OCI-M2 (cell line): ENCODE results near the gene RGS19.
"Not testable (repeated sequence)": the region's sequence is repeated elsewhere in the genome, so short reads cannot be mapped to it uniquely, and the experiment has no call there.

ENCODE experiments used
- DNase-seq: peaks from one replicate; lab custom pipeline; 2025; ENCODE audit not compliant: unreplicated experiment; lab: John Stamatoyannopoulos, UW

Gene RGS19

DNA sequence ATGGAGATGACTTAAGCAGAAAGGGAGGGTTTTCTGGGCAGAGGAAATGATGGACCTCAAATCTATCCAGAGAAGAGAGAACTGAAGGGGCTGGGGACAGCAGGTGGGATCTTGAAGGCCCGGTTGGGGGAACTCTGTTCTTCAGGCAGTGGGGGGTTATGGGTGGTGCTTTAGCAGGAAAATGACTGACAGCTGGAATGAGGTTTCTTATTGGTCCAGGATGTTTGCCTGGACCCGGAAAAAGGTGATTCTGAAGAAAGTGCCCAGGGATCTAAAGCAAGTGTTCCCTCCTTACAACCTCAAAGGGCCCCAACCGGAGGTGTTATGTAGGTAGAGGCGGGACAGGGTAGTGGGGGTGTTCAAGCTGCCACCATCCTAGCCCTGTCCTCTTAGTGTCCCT is 16.1 kb upstream of the RGS19 start:
- DNase-seq, result no peak

DNA sequence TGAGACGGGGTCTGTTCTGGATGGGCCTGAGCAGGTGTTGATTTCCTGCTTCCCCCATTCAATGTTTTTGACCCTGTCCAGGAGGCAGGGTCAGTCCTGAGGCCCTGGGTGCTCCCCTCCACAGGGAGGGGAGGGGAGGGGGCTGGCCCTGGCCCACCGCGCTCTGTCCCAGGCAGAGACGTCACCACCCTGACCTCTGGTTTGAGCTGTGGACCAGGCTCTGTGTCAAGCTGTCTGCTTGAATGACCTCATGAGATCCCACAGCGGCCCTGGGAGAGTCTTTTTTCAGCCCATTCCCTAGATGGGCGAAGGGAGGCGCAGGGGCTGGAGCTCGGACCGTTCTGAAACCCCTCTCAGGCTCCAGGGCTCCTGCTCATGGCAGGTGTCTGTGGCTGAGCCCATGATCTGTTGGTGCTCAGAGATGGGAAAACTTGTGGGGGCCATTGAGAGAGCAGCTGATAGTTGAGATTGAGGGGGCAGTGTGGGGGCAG is 13.7 kb upstream of the RGS19 start:
- DNase-seq, result no peak

DNA sequence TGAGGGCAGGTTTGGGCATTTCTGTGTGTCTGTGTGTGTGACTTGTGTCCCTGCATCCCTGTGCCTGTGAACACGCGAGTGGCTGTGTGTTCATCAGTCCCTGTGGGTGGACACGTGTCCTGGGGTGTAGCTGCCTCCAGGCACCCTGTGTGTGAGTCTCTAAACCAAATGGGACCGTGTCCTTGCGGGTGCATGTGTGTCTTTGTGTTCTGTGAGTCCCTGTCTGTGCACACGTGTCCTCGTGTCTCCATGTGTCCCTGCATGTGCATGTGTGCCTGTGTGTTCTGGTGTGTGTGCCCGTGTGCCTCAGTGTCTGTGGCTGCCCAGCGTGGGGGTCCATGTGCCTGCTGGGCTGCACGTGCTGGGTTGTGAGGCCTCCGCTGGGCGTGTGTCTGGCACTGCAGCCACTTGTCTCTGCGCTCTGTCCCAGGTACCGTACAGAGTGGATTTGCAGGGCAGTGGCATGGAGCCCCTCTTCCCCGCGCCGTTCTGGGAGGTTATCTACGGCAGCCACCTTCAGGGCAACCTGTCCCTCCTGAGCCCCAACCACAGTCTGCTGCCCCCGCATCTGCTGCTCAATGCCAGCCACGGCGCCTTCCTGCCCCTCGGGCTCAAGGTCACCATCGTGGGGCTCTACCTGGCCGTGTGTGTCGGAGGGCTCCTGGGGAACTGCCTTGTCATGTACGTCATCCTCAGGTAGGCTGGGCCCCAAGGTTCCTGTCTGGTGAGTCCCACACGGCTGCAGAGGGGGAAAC is 13.1 kb upstream of the RGS19 start:
- DNase-seq, result no peak

DNA sequence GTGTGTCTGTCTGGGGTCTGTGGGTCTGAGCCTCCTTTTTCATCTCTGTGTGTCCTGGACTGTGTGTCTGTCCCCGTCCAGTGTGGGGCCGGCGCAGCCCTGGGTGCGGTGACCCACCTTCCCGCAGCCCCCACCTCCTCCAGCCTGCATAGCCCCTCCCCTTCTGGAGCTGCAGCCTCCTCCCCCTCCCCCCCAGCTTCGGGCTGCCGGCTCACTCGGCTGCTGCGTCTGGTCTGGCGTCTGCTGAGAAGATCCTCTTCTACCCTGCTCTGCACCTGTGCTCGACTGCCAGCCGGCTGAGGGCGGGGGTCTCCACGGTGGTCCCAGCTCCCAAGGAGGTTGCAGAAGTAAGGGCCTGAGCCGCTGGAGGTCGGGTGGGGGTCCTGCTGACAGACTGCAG is 12.5 kb upstream of the RGS19 start:
- no peak for DNase-seq

DNA sequence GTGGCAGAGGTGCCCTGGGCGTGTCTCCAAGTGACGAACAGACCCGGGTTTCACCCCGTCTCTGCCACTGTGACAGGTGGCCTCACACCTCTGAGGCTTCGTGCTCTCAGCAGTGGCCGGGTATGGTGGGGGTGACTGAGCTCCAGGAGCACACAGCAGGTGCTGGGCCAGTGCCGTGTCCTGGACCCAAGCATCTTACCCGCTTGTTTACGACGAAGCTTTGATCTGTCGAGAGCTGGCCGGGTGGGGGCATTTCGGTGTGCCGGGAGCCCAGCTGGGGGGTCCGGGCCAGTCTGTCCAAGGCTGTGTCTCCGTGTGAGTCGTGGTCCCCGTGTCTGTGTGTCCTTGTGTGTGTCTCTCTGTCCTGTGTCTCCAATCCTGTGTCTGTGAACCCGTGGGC is 12.0 kb upstream of the RGS19 start:
- DNase-seq, result no peak

DNA sequence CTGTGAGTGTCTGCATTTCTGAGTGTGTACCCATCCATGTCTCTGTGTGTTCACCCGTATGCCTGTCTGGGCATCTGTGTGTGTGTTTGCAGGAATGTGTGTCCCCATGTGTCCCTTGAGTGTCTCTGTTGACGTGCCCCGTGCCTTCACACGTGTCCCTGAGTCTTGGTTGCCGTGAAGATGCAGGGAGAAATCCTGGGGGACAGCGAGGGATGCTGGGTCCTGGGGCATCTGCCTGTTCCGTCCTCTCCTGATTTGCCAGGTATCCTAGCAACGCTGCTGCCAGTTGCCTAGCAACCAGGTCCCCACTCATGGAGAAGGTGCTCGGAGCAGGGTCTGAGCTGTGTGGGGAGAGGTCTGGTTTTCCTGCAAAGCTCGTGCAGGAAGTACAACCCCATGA is 10.8 kb upstream of the RGS19 start:
- no peak for DNase-seq

DNA sequence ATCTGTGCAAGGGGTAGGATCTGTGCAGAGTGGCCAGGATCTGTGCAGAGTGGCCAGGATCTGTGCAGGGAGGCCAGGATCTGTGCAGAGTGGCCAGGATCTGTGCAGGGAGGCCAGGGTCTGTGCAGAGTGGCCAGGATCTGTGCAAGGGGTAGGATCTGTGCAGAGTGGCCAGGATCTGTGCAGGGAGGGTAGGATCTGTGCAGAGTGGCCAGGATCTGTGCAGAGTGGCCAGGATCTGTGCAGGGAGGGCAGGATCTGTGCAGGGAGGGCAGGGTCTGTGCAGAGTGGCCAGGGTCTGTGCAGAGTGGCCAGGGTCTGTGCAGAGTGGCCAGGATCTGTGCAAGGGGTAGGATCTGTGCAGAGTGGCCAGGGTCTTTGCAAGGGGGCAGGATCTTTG is 9.3 kb upstream of the RGS19 start:
- DNase-seq, result not testable (repeated sequence)

DNA sequence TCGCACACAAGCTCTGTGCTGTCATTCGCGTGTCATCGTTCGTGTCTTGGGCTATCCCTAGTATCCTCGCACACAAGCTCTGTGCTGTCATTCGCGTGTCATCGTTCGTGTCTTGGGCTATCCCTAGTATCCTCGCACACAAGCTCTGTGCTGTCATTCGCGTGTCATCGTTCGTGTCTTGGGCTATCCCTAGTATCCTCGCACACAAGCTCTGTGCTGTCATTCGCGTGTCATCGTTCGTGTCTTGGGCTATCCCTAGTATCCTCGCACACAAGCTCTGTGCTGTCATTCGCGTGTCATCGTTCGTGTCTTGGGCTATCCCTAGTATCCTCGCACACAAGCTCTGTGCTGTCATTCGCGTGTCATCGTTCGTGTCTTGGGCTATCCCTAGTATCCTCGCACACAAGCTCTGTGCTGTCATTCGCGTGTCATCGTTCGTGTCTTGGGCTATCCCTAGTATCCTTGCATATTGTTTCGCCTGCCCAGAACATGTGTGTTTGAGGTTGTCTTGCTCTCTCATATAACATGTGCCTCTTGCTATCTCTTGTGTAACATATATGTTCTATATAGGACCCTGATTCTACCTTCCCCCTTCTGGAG is 8.0 kb upstream of the RGS19 start:
- not testable (repeated sequence) for DNase-seq

DNA sequence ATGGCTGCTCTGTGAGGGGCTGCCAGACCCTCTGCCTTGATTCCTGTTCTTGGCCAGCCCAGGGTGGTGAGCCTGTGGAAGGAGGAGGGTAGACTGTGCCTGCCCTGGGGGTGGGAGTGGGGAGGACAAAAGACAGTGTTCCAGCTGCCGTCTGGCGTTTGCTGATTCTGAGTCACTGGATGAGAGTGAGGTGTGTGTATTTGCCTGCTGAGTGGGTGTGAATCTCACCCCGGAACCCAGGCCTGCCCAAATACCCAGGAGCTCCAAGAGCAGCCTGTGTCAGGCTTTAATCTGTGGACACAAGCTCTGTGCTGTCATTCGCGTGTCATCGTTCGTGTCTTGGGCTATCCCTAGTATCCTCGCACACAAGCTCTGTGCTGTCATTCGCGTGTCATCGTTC is 7.5 kb upstream of the RGS19 start:
- DNase-seq, result no peak

DNA sequence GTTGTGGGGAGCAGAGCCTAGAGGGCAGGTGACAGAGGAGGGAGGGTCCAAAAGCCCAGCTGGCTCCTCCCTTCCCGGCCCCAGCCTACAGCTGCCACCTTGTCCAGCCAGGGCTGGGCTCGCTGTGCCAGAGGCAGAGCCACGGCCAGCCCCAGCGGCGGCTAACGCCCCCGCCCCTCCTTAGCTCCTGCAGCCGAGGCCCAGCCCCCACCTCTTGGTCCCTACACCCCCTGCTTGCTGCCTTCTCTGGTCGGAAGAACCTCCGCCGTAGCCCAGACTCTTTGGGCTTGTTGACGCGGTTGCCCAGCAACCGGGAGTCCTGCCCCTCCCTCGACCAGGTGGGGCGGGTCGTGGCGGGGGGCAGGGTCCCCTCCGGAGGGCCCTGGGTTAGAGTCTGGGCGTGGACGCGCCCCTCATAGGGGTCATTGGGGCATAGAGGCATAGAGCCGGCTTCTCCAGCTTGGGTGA is 5.4 kb upstream of the RGS19 start:
- DNase-seq, result no peak

DNA sequence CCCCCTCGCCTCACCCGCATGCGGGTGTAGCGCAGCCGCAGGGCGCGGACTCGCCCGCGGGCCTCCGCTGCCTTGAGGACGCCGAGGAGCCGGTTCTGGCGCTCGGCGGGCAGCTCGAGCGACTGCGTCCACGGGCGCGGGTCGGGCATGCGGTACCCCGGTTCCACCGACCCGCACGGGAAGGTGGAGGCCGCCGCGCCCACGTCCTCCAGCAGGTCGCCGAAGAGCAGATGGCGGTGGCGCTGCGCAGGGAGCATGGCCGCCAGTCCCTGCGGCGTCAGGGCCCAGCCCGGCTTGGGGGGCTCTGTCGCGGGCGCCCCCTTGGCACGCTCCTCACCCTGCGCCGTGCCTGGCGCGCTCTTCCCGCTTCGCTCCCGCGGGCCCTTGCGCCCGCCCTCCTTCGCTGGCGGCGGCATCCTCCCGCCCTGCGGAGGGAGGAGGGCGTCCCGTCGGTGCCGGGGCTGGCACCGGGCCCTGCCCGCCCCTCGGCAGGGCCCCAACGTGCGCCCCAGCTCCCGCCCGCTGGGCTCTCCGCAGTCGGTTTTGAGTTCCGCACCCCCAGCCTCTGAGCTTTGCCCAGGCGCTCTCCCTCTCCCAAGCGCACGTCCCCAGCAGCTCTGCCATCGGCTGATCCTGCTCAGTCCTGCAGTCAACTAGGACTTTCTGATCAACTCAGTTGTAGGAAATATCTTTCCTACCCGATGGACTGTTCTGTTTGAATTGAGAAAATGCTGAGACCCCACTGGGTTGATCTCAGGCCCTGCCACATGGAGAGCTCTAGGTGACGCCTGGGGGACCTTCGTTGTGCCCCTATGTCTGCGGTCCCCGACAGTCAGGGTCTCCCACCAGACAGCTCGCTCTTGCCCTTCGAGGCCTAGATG is 4.7 kb upstream of the RGS19 start, which contains the start of gene LKAAEAR1:
TSS of gene LKAAEAR1 (minus strand) at position 595 of the 881 bp plus-strand sequence. CDS start at position 416, 179 bp downstream.
- DNase-seq, result no peak

DNA sequence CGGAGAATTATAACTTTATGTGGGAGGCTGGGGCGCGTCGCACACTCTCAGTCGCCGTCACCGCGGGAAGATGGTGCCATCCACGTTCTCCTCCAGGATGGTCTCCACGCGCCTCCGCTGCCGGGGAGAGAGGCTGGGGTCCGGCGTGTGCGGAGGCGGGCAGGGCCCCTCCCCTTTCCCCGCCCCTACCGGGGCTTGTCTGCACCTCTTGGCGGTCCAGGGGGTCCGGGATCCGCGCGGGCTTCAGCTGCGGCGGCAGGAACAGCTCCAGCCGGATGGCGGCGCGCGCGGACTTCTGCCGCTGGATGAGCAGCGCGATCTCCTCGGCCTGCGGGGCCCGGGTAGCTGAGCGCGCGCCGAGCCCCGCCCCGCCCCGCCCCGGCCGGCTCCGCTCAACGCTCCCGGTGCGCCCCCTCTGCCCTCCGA is 4.1 kb upstream of the RGS19 start:
- peak; percentile 52 for DNase-seq

DNA sequence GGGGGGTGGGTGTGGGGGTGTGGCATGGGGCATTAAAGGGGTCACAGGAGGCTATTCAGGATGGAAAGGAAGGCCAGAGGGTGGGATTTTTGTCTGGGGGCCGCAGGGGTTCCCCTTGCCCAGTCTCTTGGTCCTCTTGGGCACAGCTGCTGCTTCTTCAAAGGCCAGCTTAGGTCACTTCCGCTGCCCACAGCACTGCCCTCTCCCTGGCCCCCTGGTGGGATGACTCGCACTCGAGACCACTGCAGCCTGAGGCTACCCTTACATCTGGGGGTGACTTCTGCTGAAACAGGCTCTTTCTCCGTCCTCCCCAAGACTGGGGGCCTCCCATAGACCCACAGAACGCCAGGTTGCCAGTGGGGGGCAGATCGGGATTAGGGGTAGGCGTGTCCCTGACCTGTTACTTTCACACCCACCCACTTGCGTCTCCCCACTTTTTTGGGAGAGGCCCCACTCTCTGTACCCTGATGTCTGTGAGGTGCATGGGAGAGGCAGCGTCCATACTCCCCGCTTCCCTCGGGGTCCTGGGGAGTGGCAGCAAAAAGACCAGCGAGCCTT is 3.6 kb upstream of the RGS19 start:
- no peak for DNase-seq

DNA sequence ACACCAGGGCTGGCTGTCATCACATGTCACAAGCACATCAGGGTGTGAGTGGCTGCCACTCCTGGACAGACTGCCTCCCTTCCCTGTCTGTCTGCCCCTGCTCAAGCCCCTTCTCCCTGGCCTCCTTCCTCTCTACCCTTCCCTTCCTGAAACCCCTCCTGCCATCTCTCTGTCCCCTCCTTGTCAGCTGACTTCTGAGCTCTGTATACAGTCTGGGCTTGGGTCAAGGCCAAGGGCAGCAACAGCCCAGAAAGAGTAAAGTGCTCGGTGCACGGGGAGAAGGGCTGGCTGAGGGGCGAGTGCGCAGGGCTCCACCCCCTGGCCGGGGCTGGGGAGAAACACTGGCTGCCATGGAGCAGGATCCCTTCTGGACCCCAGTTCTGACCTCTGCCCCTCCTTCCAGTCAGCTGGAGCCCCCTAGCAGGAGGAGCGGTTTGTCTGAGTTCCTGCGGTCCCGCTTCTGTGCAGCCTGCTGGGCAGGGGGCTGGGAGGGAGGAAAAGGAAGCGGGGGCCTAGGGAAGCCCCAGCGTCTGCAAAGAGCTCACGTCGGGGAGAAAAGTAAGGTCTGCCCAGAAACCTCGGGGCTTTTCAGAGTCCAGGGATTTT is 2.9 kb upstream of the RGS19 start:
- DNase-seq, result no peak

DNA sequence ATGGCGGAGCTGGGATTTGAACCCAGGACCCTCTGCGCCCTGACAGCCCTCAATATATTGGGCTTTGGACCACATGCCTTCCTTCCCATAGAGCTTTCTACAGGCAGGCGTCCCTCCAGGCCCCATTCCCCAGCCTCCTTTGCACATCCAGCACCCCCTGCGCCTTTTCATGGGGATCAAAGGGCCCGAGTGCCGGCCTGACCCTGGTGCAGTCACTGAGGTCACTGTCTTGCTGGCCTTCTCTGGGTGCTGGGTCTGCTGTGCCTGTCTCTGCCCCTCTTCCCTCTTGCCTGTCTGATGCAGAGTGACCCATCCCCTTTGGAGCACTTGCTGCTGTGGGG is 2.3 kb upstream of the RGS19 start:
- no peak for DNase-seq

DNA sequence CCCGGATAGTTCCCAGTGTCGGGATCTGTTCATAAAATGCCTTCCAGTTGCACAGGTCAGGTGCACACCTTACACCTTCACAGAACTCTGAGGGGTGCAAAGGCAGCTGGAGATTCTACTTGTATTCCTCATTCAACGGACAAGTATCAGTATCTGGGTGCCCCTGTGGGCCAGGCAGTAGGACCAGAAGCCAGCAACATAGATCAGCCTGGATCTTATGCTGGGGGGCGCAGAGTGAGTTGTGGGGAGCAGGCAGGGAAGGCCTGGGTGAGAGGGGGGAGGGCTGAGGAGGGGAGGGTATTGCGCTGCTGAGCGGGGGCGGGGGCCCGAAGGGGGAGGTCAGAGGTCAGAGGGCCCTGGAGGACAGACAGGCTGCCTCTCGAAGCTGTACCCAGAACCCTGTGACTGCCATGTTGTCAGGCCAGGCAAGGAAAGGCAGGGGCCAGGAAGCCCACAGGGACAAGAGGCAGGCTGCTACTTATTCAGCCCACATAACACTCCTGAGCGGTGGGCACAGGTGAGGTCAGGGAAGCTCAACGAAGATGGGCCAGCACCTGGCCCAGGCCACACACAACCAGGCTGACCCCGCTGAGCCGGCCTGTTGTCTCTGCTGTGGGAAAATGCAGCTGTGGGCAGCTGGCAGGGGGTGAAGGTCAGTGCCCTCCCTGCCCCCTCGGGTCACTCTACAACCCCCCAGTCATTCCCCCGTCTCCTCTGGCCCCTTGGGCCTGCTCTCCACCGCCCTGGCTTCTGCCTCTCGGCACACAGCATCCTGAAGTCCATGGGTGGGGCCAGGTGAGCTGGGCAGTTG is 1.7 kb upstream of the RGS19 start:
- no peak for DNase-seq

DNA sequence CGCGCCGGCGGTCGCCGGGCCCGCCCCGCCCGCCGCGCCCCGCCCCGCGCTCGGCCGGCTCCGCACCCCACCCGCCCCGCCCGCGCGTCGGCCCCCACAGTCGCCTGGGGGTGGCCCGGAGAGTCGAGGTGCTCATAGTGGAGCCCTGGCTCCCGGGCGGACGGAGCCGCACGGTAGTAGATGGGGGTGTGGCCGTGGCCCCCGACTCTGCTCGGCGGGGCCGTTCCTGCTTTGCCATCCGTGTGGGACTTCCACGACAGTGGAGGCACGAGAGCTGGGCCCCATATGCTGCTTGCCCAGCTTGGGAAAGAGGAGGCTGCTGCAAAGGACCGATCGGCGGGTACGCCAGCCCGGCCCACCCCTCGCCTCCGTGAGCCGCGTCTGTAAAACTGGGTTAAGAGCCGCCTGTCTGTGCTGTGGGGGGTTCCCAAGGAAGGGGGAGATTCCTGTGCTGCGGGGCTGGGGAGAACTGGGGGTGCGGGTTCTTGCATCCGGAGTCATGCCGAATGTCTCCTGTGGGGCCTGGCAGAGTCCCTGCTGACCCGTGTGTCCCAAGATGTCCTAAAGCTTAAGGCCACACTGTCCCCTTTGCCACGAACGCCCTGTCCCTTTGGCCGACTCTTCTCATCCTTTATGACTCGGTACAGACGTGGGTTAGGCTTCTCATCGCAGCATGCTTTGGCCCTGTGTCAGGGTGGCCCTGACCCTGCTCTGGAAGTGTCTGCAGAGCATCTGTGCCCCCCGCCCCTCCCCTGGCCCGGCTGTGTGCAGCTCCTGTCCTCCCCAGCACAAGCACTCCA is 895 bp upstream of the RGS19 start, which contains the start of gene OPRL1:
TSS of gene OPRL1 (plus strand) at position 70 of the 800 bp plus-strand sequence. CDS start 12,639 bp downstream, outside the sequence.
- DNase-seq, result no peak

DNA sequence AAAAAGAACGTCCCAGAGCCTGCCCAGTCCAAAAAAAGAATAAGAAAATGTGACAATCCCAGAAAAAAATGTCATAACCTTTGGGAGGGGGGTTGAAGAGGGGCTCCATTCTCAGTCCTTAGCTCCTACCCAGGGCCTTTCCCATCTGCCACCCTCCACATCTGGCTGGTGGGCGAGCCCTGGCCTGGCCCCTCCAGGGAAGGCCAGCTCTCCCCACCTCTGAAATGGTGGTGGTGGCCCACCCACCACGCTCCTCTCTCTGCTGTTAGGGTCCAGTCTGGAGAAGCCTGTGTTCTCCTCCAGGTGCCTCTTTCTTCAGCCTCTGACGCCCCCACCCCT is 415 bp downstream of the RGS19 start:
- no peak for DNase-seq

DNA sequence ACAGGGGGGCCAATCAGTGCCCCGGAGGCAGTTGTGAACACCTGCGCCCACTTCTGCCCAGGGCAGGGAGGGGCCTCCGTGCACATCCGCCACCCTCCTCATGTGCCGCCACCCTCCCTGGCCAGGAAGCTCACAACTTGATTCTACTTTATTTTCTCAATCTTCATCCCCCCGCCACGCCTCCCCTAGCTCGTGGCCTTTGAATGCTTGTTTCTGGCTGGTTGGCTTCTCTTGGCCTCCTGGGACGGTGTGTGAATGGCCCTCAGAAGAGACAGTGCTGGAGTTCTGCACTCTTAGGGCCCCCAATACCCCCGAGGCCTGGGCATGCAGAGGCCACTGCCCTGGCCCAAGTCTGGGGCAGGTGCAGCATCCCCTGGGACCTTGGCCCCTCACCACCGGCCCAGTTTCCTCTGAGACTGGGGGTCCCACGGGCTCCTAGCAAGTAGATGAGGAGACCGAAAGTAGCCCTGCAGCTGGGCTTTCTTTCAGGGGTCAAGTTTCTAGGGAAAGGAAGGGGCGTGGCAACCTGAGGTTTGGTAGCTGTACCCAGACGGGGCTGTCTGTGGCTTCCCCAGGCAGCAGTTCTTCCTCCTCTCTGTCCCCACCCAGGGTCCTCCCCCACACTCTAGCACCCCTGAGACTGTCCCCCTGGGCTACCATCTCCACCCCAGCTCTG is 1.3 kb downstream of the RGS19 start:
- no peak for DNase-seq
